Karpas-422 (cell line): Measurements from ENCODE around the gene MAN1B1. TPM values are rescaled to one million over a fixed set of nuclear protein-coding genes. Genes with fewer than 3 reads are reported as not detected.

Experiments
- DNase-seq: peaks from one replicate; pipeline ENCODE4 v3.0.0-alpha.2; 2015
- H2AFZ ChIP-seq: fragments of 200-600 bp; sonication (generic); 2 replicates; pipeline ENCODE4 v1.6.1; 2014; ENCODE audit warnings: antibody characterized with exemption, low read length, mixed read lengths
- H3K27ac ChIP-seq: fragments of 200-600 bp; sonication (generic); 2 replicates; pipeline ENCODE4 v1.5.1; 2014; ENCODE audit warnings: mild to moderate bottlenecking, low read length, moderate library complexity
- H3K27me3 ChIP-seq: fragments of 200-600 bp; sonication (generic); 2 replicates; pipeline ENCODE4 v1.6.1; 2014; ENCODE audit warnings: low read length, mixed read lengths
- H3K36me3 ChIP-seq: fragments of 200-600 bp; sonication (generic); 2 replicates; pipeline ENCODE4 v1.6.1; 2014; ENCODE audit warnings: low read length, mixed read lengths; ENCODE audit not compliant: insufficient read depth
- H3K4me1 ChIP-seq: fragments of 200-600 bp; sonication (generic); 2 replicates; pipeline ENCODE4 v1.6.1; 2014; ENCODE audit warnings: mild to moderate bottlenecking, low read length, mixed read lengths
- H3K4me2 ChIP-seq: fragments of 200-600 bp; sonication (generic); 2 replicates; pipeline ENCODE4 v1.6.1; 2014; ENCODE audit warnings: low read length, low read depth, mild to moderate bottlenecking; ENCODE audit not compliant: poor library complexity, severe bottlenecking
- H3K4me3 ChIP-seq: fragments of 200-600 bp; sonication (generic); 2 replicates; pipeline ENCODE4 v1.5.1; 2014; ENCODE audit warnings: mild to moderate bottlenecking, antibody characterized with exemption, low read length, mixed read lengths
- H3K79me2 ChIP-seq: fragments of 200-600 bp; sonication (generic); 2 replicates; pipeline ENCODE4 v1.6.1; 2014; ENCODE audit warnings: mild to moderate bottlenecking, low read length, mixed read lengths
- H3K9ac ChIP-seq: fragments of 200-600 bp; sonication (generic); 2 replicates; pipeline ENCODE4 v1.6.0; 2014; ENCODE audit warnings: low read length
- H3K9me2 ChIP-seq: fragments of 200-600 bp; sonication (generic), shearing (Covaris generic); replicated peaks from 2 replicates; pipeline ENCODE4 v1.6.0; 2014; ENCODE audit warnings: mild to moderate bottlenecking, low read length, moderate library complexity; ENCODE audit not compliant: insufficient read depth
- H3K9me3 ChIP-seq: fragments of 300-700, 200-600 bp; sonication (generic); 2 replicates; pipeline ENCODE4 v1.6.1; 2014; ENCODE audit warnings: low read length, mixed read lengths
- H4K20me1 ChIP-seq: fragments of 200-600 bp; sonication (generic); 2 replicates; pipeline ENCODE4 v1.6.1; 2014; ENCODE audit warnings: mild to moderate bottlenecking, antibody characterized with exemption, low read length, low read depth; ENCODE audit not compliant: insufficient read depth
- total RNA-seq: library from RNA; depleted of rRNA; stranded (reverse); fragments of >200 nt; shearing (Covaris generic); gene quantifications from 2 replicates; pipeline ENCODE4 v1.2.3, GENCODE V29; 2014; ENCODE audit warnings: low replicate concordance

Gene MAN1B1
- total RNA-seq, 1 experiment from 2014 or later = 28.9 TPM

DNA sequence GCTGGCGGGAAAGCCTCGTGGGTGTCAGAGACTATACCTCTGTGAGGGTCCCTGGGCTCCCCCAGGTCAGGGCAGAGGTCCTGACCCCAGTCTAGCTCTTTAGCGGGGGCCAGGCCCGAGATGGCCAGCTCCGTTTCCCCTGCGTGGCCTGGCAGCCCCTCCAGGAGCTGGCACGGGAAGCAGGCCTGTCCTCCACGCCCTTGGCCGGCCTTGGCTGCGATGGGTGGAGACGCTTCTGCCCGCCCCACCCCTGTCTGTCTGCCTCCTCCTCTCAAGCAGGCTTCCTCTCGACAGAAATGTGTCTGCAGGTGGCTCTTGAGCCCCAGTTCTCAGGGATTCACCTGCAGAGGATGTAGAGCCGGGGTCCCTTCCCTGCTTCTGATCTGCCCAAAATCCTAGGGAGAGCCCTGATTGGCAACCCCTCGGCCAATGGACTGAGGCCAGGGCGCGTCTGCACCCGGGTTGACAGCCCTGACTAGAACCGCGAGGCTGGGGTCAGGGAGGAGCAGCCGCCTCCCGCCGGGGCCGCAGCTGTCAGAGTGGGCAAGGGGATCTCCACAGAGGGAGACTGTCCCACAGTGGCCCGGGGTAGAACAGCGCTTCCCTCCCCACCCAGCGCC lies 49.6 kb downstream of the MAN1B1 start:
- no peak overlapping the region for H3K27ac ChIP-seq
- H3K36me3 ChIP-seq = no peaks in the 10 kb centered on the region
- no peaks in the 10 kb centered on the region for H3K79me2 ChIP-seq
- no peaks in the 10 kb centered on the region for H3K9me2 ChIP-seq
- no peak overlapping the region for H3K4me2 ChIP-seq
- no peak for DNase-seq
- H3K9ac ChIP-seq = no peak overlapping the region
- H3K4me3 ChIP-seq = no peak overlapping the region
- H3K4me1 ChIP-seq = peaks cover 6% of the 10 kb centered on the region; the same call in 1 of the 2 replicates
- H3K27me3 ChIP-seq = no peaks in the 10 kb centered on the region
- no peaks in the 10 kb centered on the region for H4K20me1 ChIP-seq
- H2AFZ ChIP-seq = no peak overlapping the region
- no peaks in the 10 kb centered on the region for H3K9me3 ChIP-seq

DNA sequence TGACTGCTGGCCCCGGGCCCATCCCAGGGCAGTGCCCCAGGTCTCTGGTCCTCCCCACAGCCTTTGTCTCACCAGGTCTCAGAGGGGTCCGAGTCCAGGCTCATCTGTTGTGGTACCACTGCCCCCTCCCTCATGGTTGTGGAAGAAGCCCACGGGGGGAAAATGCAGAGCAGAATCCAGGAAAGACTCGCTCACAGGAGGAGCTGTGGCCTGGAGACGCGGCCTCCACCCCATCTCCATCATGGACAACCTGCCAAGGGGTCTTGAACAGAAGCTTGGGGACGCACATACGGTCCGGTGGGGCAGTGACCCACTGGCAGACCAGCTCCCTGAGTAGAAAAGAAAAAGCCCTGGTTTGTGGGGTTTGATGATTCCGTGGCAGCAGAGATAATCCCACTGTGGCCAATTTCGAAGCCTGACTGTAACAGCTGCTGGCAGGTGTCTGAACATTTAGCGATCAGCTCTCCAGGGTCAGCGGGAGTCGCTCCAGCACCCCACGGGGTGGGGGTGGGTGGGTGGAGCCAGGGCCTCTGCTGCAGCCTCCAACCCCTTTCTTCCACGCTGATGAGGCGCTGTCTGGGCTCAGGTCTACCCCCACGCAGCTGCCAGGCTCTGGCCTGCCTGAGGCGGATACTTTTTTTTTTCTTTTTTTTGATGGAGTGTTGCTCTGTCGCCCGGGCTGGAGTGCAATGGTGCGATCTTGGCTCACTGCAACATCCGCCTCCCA lies 50.3 kb downstream of the MAN1B1 start:
- Histone ChIP-seq H3K9me2 (no peaks in the 10 kb centered on the region), H3K79me2 (no peaks in the 10 kb centered on the region), H3K36me3 (no peaks in the 10 kb centered on the region), H3K9me3 (no peaks in the 10 kb centered on the region), H4K20me1 (no peaks in the 10 kb centered on the region), H3K4me1 (peaks cover 6% of the 10 kb centered on the region; the same call in 1 of the 2 replicates), H3K27me3 (no peaks in the 10 kb centered on the region), H3K9ac (no peak overlapping the region), H3K27ac (no peak overlapping the region), H3K4me3 (no peak overlapping the region), H2AFZ (no peak overlapping the region), H3K4me2 (no peak overlapping the region)
- no peak for DNase-seq

GRCh38 chr9:137138058-137138721 lies 51.4 kb downstream of the MAN1B1 start:
- Histone ChIP-seq H3K9me2 (no peaks in the 10 kb centered on the region), H3K9ac (no peak overlapping the region), H2AFZ (no peak overlapping the region), H3K4me2 (no peak overlapping the region), H3K27me3 (no peaks in the 10 kb centered on the region), H3K27ac (no peak overlapping the region), H4K20me1 (no peaks in the 10 kb centered on the region), H3K9me3 (no peaks in the 10 kb centered on the region), H3K4me3 (no peak overlapping the region), H3K4me1 (peaks cover 6% of the 10 kb centered on the region; the same call in 1 of the 2 replicates), H3K79me2 (no peaks in the 10 kb centered on the region), H3K36me3 (no peaks in the 10 kb centered on the region)
- peak; percentile 82 for DNase-seq

DNA sequence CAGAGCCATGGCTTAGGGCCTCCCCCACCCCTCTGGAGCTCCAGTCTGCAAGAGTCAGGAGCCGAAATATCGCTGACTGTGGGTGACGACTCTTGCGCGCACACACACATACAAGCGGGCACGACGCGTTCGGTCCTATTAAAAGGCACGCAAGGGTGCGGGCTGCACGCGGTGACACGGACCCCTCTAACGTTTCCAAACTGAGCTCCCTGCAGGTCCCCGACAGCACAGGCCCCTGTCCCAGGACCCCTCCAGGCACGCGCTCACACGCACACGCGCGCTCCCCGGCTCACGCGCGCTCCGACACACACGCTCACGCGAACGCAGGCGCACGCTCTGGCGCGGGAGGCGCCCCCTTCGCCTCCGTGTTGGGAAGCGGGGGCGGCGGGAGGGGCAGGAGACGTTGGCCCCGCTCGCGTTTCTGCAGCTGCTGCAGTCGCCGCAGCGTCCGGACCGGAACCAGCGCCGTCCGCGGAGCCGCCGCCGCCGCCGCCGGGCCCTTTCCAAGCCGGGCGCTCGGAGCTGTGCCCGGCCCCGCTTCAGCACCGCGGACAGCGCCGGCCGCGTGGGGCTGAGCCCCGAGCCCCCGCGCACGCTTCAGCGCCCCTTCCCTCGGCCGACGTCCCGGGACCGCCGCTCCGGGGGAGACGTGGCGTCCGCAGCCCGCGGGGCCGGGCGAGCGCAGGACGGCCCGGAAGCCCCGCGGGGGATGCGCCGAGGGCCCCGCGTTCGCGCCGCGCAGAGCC lies 52.1 kb downstream of the MAN1B1 start, which contains the start of gene GRIN1:
TSS of gene GRIN1 (plus strand) at position 433 of the 746 bp plus-strand sequence. CDS start 333 bp downstream, outside the sequence.
- Histone ChIP-seq H3K27ac (no peak within 1 kb of the TSS), H3K4me1 (peaks cover 6% of the 10 kb centered on the region; the same call in 1 of the 2 replicates), H3K27me3 (no peaks in the 10 kb centered on the region), H3K4me2 (no peak within 1 kb of the TSS), H2AFZ (no peak within 1 kb of the TSS), H3K36me3 (no peaks in the 10 kb centered on the region), H4K20me1 (no peaks in the 10 kb centered on the region), H3K9me2 (no peaks in the 10 kb centered on the region), H3K79me2 (no peaks in the 10 kb centered on the region), H3K9ac (no peak within 1 kb of the TSS), H3K9me3 (no peaks in the 10 kb centered on the region), H3K4me3 (no peak within 1 kb of the TSS)
- no peak for DNase-seq

DNA sequence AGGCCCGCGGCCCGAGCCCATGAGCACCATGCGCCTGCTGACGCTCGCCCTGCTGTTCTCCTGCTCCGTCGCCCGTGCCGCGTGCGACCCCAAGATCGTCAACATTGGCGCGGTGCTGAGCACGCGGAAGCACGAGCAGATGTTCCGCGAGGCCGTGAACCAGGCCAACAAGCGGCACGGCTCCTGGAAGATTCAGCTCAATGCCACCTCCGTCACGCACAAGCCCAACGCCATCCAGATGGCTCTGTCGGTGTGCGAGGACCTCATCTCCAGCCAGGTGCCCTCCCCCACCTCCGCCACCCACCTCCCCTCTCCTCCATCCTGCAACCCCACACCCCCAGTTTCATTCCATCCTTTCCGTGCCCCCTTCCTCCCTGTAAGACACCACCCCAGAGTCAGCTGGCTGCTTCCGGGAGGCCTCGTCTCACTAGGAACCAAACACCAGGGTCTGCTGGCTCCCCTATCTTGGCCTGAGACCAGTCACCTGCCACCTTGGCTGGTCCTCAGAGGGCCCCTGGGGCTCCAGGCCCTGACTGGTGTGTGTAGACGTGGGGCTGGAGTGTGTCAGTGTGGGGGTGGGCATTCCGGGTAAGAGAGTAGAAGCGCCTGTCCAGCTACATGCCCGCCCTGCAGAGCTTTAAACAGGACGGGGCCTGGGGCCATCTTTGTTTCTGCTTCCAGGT lies 52.8 kb downstream of the MAN1B1 start:
- H3K4me2 ChIP-seq = no peak overlapping the region
- H3K4me1 ChIP-seq = peaks cover 6% of the 10 kb centered on the region; the same call in 1 of the 2 replicates
- H4K20me1 ChIP-seq = no peaks in the 10 kb centered on the region
- H3K79me2 ChIP-seq = no peaks in the 10 kb centered on the region
- H2AFZ ChIP-seq = no peak overlapping the region
- no peak overlapping the region for H3K9ac ChIP-seq
- H3K9me3 ChIP-seq = no peaks in the 10 kb centered on the region
- no peaks in the 10 kb centered on the region for H3K27me3 ChIP-seq
- DNase-seq = no peak
- no peak overlapping the region for H3K4me3 ChIP-seq
- no peaks in the 10 kb centered on the region for H3K36me3 ChIP-seq
- H3K9me2 ChIP-seq = no peaks in the 10 kb centered on the region
- no peak overlapping the region for H3K27ac ChIP-seq

DNA sequence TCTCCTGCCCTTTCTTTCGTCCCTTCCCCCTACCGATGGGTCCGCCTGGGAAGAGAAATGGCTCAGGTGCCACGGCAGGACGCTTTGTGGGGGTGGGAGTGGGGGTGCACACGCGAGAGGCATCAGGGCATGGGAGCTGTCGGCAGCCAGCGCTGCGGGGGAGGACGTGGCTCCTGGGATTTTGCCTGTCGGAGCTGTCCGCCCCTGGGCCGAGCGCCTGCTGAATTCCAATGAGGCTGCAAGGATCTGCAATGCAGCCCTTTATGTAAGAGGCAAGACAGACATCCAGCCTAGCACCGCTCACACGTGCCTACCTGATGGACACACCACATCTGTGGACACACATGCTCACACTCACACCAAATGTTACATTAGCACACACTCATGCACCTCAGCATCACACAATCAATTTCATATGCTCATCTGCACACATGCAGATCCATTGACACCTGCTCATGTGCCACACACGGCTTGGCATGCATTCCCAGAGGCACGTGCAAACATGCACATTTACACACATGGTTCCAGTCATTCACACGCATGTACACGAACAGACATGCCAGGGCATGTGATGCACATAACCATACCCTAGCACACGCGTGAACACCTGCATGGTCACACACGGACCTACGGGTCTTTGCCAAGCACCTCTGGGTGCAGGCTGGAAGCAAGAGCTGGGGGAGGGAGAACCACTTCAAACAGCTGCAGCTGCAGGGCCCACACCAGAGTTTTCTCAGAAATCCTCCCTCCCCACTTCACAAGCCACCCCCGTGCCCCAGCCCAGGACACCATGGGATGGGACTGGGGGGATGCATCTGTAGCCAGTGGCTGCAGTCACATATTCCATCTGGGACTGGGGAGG lies 53.6 kb downstream of the MAN1B1 start:
- H3K27ac ChIP-seq = no peak overlapping the region
- no peaks in the 10 kb centered on the region for H3K9me3 ChIP-seq
- no peak overlapping the region for H3K4me2 ChIP-seq
- no peaks in the 10 kb centered on the region for H3K36me3 ChIP-seq
- H3K79me2 ChIP-seq = no peaks in the 10 kb centered on the region
- no peak overlapping the region for H3K4me3 ChIP-seq
- no peak for DNase-seq
- H3K9ac ChIP-seq = no peak overlapping the region
- H3K27me3 ChIP-seq = no peaks in the 10 kb centered on the region
- H3K9me2 ChIP-seq = no peaks in the 10 kb centered on the region
- peaks cover 6% of the 10 kb centered on the region; the same call in 1 of the 2 replicates for H3K4me1 ChIP-seq
- H2AFZ ChIP-seq = no peak overlapping the region
- no peaks in the 10 kb centered on the region for H4K20me1 ChIP-seq
